Endothelial cell of umbilical vein (primary cell): ENCODE measurements around the gene PAIP2B. TPM values are rescaled to one million over a fixed set of nuclear protein-coding genes. Genes with fewer than 3 reads are reported as not detected.

ENCODE experiments used
- BruUV-seq: library from RNA; stranded (reverse); fragments of 400-500 nt; replicated peaks from 2 replicates; lab custom pipeline; 2021; lab: Mats Ljungman, UMichigan
- CTCF ChIA-PET: fragments of 300-600, 350-600 bp; sonication (Branson Sonifier 250); formaldehyde crosslinking; loops from one replicate; lab custom pipeline; 2021; ENCODE audit warnings: antibody characterized with exemption, inconsistent platforms; lab: Charles Lee
- POLR2A ChIA-PET: fragments of 300-600, 350-600 bp; sonication (Branson Sonifier 250); formaldehyde crosslinking; loops from one replicate; lab custom pipeline; 2021; ENCODE audit warnings: antibody characterized with exemption, inconsistent platforms; lab: Charles Lee
- DNase-seq: peaks from one replicate; pipeline ENCODE4 v3.0.0-alpha.2; 2011; ENCODE audit warnings: low read depth, low spot score
- FAIRE-seq: peaks from 2 replicates; lab custom pipeline; 2011; peaks lifted over from hg19 to GRCh38; lab: Jason Lieb, UNC
- H2AFZ ChIP-seq: 2 replicates; pipeline ENCODE4 v1.6.0; 2012; ENCODE audit warnings: low read depth, low read length, control low read depth, inconsistent platforms
- H3K27ac ChIP-seq: 2 replicates; pipeline ENCODE4 v1.5.1; 2011; ENCODE audit warnings: low read depth, mild to moderate bottlenecking, control low read depth, low read length, moderate library complexity; ENCODE audit not compliant: insufficient read depth
- H3K27me3 ChIP-seq, 2 experiments: 2 replicates each; pipeline versions ENCODE4 v1.6.0 to v1.6.1; 2011; ENCODE audit warnings: low read length in 2 of 2, mixed read lengths in 1 of 2; ENCODE audit not compliant: control insufficient read depth in 2 of 2, insufficient read depth in 2 of 2
- H3K36me3 ChIP-seq, 2 experiments: 2 replicates in 1 of 2; 3 replicates in 1 of 2; pipeline ENCODE4 v1.5.1; 2011; ENCODE audit warnings: low read length in 2 of 2, mild to moderate bottlenecking in 1 of 2, moderate library complexity in 1 of 2; ENCODE audit not compliant: control insufficient read depth in 2 of 2, insufficient read depth in 2 of 2; ENCODE audit errors: extremely low read depth in 1 of 2
- H3K4me1 ChIP-seq: 3 replicates; pipeline ENCODE4 v1.5.1; 2011; ENCODE audit warnings: mild to moderate bottlenecking, low read length; ENCODE audit not compliant: control insufficient read depth, insufficient read depth; ENCODE audit errors: extremely low read depth
- H3K4me2 ChIP-seq: 2 replicates; pipeline ENCODE4 v1.6.1; 2011; ENCODE audit warnings: low read length, control low read depth, mixed read lengths; ENCODE audit not compliant: insufficient read depth
- H3K4me3 ChIP-seq, 3 experiments: fragments of 200-600 bp in 1 of 3; sonication (generic), shearing (Covaris generic) in 1 of 3; replicated peaks in 1 of 3; 2 replicates each; pipeline ENCODE4 v1.5.1; 2011 to 2016; ENCODE audit warnings: control low read depth in 3 of 3, low read length in 3 of 3, mild to moderate bottlenecking in 2 of 3, inconsistent platforms in 1 of 3, low read depth in 1 of 3, moderate library complexity in 1 of 3; ENCODE audit not compliant: insufficient read depth in 1 of 3
- H3K79me2 ChIP-seq: 2 replicates; pipeline ENCODE4 v1.6.0; 2012; ENCODE audit warnings: low read length, inconsistent platforms; ENCODE audit not compliant: control insufficient read depth, insufficient read depth
- H3K9ac ChIP-seq: replicated peaks from 2 replicates; pipeline ENCODE3; 2011; ENCODE audit warnings: low read length, control low read depth; ENCODE audit not compliant: insufficient read depth; ENCODE audit errors: extremely low read depth
- H3K9me1 ChIP-seq: replicated peaks from 3 replicates; pipeline ENCODE4 v1.6.0; 2011; ENCODE audit warnings: mild to moderate bottlenecking, low read length; ENCODE audit not compliant: control insufficient read depth, insufficient read depth; ENCODE audit errors: extremely low read depth
- H3K9me3 ChIP-seq: replicated peaks from 2 replicates; pipeline ENCODE4 v1.5.1; 2012; ENCODE audit warnings: low read length, inconsistent platforms; ENCODE audit not compliant: control insufficient read depth, insufficient read depth
- H4K20me1 ChIP-seq: replicated peaks from 2 replicates; pipeline ENCODE3; 2011; ENCODE audit warnings: mild to moderate bottlenecking, low read length; ENCODE audit not compliant: control insufficient read depth, insufficient read depth; ENCODE audit errors: extremely low read depth
- EZH2 ChIP-seq: IDR thresholded peaks from 2 replicates; pipeline ENCODE4 v1.6.1; 2012; ENCODE audit warnings: borderline replicate concordance, low read depth, mild to moderate bottlenecking, moderate library complexity, low read length, inconsistent platforms; ENCODE audit not compliant: severe bottlenecking
- FOS ChIP-seq: IDR thresholded peaks from 2 replicates; pipeline ENCODE4 v1.6.1; 2011; ENCODE audit warnings: mild to moderate bottlenecking, low read length, moderate library complexity, borderline replicate concordance; ENCODE audit not compliant: insufficient read depth
- GATA2 ChIP-seq: IDR thresholded peaks from 2 replicates; pipeline ENCODE4 v1.7.0; 2011; ENCODE audit warnings: low read depth, mild to moderate bottlenecking, moderate library complexity, mixed read lengths, low read length; ENCODE audit not compliant: insufficient read length, insufficient read depth
- MYC ChIP-seq: IDR thresholded peaks from one replicate; pipeline ENCODE4 v1.6.1; 2011; ENCODE audit warnings: mild to moderate bottlenecking, low read depth, low read length
- dilution Hi-C: fragments of 300-500 bp; cut with MboI; formaldehyde crosslinking; loops from one replicate; pipeline ENCODE4 v1.15.0; 2019; ENCODE audit warnings: low sequenced_read_pairs; ENCODE audit not compliant: extremely low pct_ligation_motif_present
- intact Hi-C: fragments of 100-400 bp; cut with micrococcal nuclease; formaldehyde crosslinking; loops from one replicate; pipeline ENCODE4 v1.10.0; 2022
- polyA plus RNA-seq, 4 experiments: library from polyadenylated mRNA; depleted of rRNA in 3 of 4; stranded (reverse) in 3 of 4; unstranded in 1 of 4; fragments of >200 nt; gene quantifications; 2 replicates each; pipeline versions ENCODE4 v1.2.1 to v1.2.3, GENCODE V29; 2011 to 2012; ENCODE audit warnings: missing spikeins in 1 of 4
- total RNA-seq: library from RNA; stranded (reverse); gene quantifications from 2 replicates; pipeline ENCODE4 v1.2.3, GENCODE V29; 2021
- TF ChIP-seq, protein P1 (sequence below): IDR thresholded peaks from 2 replicates; pipeline ENCODE4 v1.6.1; 2011; ENCODE audit not compliant: insufficient read depth, insufficient read length

The PAIP2B gene
- total and polyA plus RNA-seq, 2 donors (not counting 3 experiments of a cell fraction or from before 2014, with no cell fraction given), result 0.21 to 0.62 TPM

DNA sequence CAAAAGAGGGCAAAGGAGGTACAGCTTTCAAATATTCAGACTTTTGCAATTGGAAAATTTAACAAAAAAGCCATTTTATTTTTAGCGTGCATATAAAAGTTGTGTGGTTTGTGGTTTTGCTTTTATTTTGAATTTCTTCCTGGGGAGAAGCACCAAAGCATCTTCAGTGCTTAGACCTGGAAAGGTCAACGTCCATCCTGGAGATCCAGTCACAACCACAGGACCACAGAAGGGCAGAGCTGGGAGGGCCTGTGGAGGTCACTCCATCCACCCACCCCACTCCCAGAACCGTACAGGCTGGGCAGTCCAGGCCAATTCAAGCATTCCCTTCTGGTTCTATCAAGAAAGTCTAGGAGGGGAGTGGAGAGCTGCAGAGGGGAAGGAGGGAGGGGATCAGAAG is 52.7 kb downstream of the PAIP2B start:
- H3K27ac ChIP-seq, result no peak overlapping the region
- TF ChIP-seq FOS (no peak), GATA2 (no peak), EZH2 (no peak)
- TF ChIP-seq, protein P1, sequence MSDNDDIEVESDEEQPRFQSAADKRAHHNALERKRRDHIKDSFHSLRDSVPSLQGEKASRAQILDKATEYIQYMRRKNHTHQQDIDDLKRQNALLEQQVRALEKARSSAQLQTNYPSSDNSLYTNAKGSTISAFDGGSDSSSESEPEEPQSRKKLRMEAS, result no peak
- no peak overlapping the region for H2AFZ ChIP-seq
- H4K20me1 ChIP-seq, result no peaks in the 10 kb centered on the region
- intact Hi-C loops, result no loop called here
- POLR2A ChIA-PET, result no interaction called here
- no peaks in the 10 kb centered on the region for H3K9me1 ChIP-seq
- H3K36me3 ChIP-seq, result no peaks in the 10 kb centered on the region
- no peak for DNase-seq
- H3K4me1 ChIP-seq, result no peaks in the 10 kb centered on the region
- H3K4me2 ChIP-seq, result no peak overlapping the region
- peaks cover 0 to 7% of the 10 kb centered on the region in 2 experiments for H3K27me3 ChIP-seq
- BruUV-seq, result no TSS peak
- no peak overlapping the region for H3K9ac ChIP-seq
- no peaks in the 10 kb centered on the region for H3K9me3 ChIP-seq
- dilution Hi-C loops, result no loop called here
- H3K4me3 ChIP-seq, result no peak overlapping the region
- H3K79me2 ChIP-seq, result no peaks in the 10 kb centered on the region
- FAIRE-seq, result no peak
- CTCF ChIA-PET, result interaction anchor here (2.2 kb wide), 1 partner anchor 74 kb away, joined by 7 read pairs; no protein-coding TSS in a partner anchor

DNA sequence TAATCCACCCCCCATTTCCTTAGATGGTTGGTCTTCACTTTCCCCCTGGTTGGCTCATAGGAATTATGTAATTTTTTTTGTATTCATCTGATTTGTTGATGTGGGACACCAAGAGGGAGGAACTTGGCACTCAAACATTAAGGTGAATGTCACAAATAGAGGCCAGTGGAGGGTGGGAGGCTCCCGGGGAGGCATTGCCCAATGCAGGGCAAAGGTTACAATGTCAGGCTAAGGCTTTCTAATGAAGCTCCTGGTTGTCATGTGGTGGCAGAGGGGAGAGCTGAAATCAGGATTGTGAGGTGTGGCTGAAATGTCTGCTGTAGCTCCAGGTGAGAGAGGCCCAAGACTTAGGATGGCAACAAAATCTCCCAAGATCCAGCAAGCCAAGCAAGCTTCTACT is 53.8 kb downstream of the PAIP2B start:
- H3K27ac ChIP-seq, result no peak overlapping the region
- H3K27me3 ChIP-seq, result peaks cover 0 to 7% of the 10 kb centered on the region in 2 experiments
- H4K20me1 ChIP-seq, result no peaks in the 10 kb centered on the region
- H2AFZ ChIP-seq, result no peak overlapping the region
- TF ChIP-seq, protein P1, result no peak
- no peak for TF ChIP-seq MYC
- no peaks in the 10 kb centered on the region for H3K9me1 ChIP-seq
- H3K9me3 ChIP-seq, result no peaks in the 10 kb centered on the region
- ChIA-PET CTCF (interaction anchor here (1.5 kb wide), 1 partner anchor 18 kb away, joined by 5 read pairs; no protein-coding TSS in a partner anchor), POLR2A (no interaction called here)
- no peak overlapping the region for H3K4me2 ChIP-seq
- dilution Hi-C loops (no loop called here), intact Hi-C loops (no loop called here)
- no peak overlapping the region for H3K9ac ChIP-seq
- no TSS peak for BruUV-seq
- no peaks in the 10 kb centered on the region for H3K79me2 ChIP-seq
- no peak overlapping the region for H3K4me3 ChIP-seq
- peaks cover 2% of the 10 kb centered on the region for H3K4me1 ChIP-seq
- FAIRE-seq (no peak), DNase-seq (no peak)
- no peaks in the 10 kb centered on the region for H3K36me3 ChIP-seq
